Keratinocyte (primary cell): Measurements from ENCODE around the gene DCTN1. TPM values are rescaled to one million over a fixed set of nuclear protein-coding genes. Genes with fewer than 3 reads are reported as not detected.

Experiments
- DNase-seq: peaks from one replicate; pipeline ENCODE4 v3.0.0-alpha.2; 2011; ENCODE audit warnings: low read depth, missing footprints, low spot score
- FAIRE-seq: peaks from 2 replicates; lab custom pipeline; 2011; peaks lifted over from hg19 to GRCh38; lab: Jason Lieb, UNC
- H2AFZ ChIP-seq: 2 replicates; pipeline ENCODE4 v1.6.0; 2012; ENCODE audit warnings: low read length, control low read depth, inconsistent platforms; ENCODE audit not compliant: control insufficient read depth
- H3K27ac ChIP-seq: 2 replicates; pipeline ENCODE4 v1.5.1; 2011; ENCODE audit warnings: low read length; ENCODE audit not compliant: control insufficient read depth, insufficient read depth
- H3K27me3 ChIP-seq: 3 replicates; pipeline ENCODE4 v1.6.0; 2011; ENCODE audit warnings: low read length; ENCODE audit not compliant: control insufficient read depth, insufficient read depth; ENCODE audit errors: extremely low read depth
- H3K36me3 ChIP-seq, 2 experiments: 2 replicates in 1 of 2; 3 replicates in 1 of 2; pipeline ENCODE4 v1.5.1; 2011; ENCODE audit warnings: low read length in 2 of 2, mild to moderate bottlenecking in 1 of 2; ENCODE audit not compliant: control insufficient read depth in 2 of 2, insufficient read depth in 2 of 2; ENCODE audit errors: extremely low read depth in 1 of 2
- H3K4me1 ChIP-seq: 3 replicates; pipeline ENCODE4 v1.5.1; 2011; ENCODE audit warnings: low read length; ENCODE audit not compliant: control insufficient read depth, insufficient read depth; ENCODE audit errors: extremely low read depth
- H3K4me2 ChIP-seq: 3 replicates; pipeline ENCODE4 v1.6.0; 2011; ENCODE audit warnings: low read depth, low read length; ENCODE audit not compliant: control insufficient read depth, insufficient read depth; ENCODE audit errors: extremely low read depth
- H3K4me3 ChIP-seq, 3 experiments: fragments of 200-600 bp in 1 of 3; sonication (generic) in 1 of 3; 2 replicates in 2 of 3; 3 replicates in 1 of 3; pipeline ENCODE4 v1.5.1; 2011 to 2016; ENCODE audit warnings: low read length in 3 of 3, mild to moderate bottlenecking in 3 of 3, control low read depth in 2 of 3, inconsistent platforms in 1 of 3, low read depth in 1 of 3, mixed read lengths in 1 of 3, mixed run types in 1 of 3, moderate library complexity in 1 of 3; ENCODE audit not compliant: control insufficient read depth in 2 of 3, insufficient read depth in 2 of 3; ENCODE audit errors: extremely low read depth in 1 of 3
- H3K79me2 ChIP-seq: 2 replicates; pipeline ENCODE4 v1.6.0; 2012; ENCODE audit warnings: low read length; ENCODE audit not compliant: control insufficient read depth, insufficient read depth
- H3K9ac ChIP-seq: 3 replicates; pipeline ENCODE4 v1.6.0; 2011; ENCODE audit warnings: low read length; ENCODE audit not compliant: control insufficient read depth, insufficient read depth; ENCODE audit errors: extremely low read depth
- H3K9me1 ChIP-seq: 3 replicates; pipeline ENCODE4 v1.6.0; 2011; ENCODE audit warnings: low read length; ENCODE audit not compliant: control insufficient read depth, insufficient read depth; ENCODE audit errors: extremely low read depth
- H3K9me3 ChIP-seq: 2 replicates; pipeline ENCODE4 v1.5.1; 2012; ENCODE audit warnings: low read depth, low read length; ENCODE audit not compliant: control insufficient read depth
- H4K20me1 ChIP-seq: 3 replicates; pipeline ENCODE4 v1.6.0; 2011; ENCODE audit warnings: low read length; ENCODE audit not compliant: control insufficient read depth, insufficient read depth; ENCODE audit errors: extremely low read depth
- EZH2 ChIP-seq: IDR thresholded peaks from one replicate; pipeline ENCODE4 v1.6.1; 2012; ENCODE audit warnings: inconsistent platforms, mild to moderate bottlenecking, low read length, moderate library complexity
- dilution Hi-C: fragments of 300-500 bp; cut with MboI; formaldehyde crosslinking; loops from one replicate; pipeline ENCODE4 v1.7.0; 2020; ENCODE audit warnings: low sequenced_read_pairs; ENCODE audit not compliant: extremely low pct_ligation_motif_present
- polyA plus RNA-seq, 5 experiments: library from polyadenylated mRNA; depleted of rRNA in 3 of 5; stranded (reverse) in 3 of 5; stranded (forward) in 1 of 5; unstranded in 1 of 5; fragments of >200 nt; gene quantifications; 1 replicate in 1 of 5; 2 replicates in 3 of 5; 3 replicates in 1 of 5; pipeline versions ENCODE4 v1.2.1 to v1.2.3, GENCODE V29; 2011 to 2012; ENCODE audit warnings: missing spikeins in 2 of 5, low read depth in 1 of 5, low replicate concordance in 1 of 5
- TF ChIP-seq, protein P1 (sequence below), 3 experiments: IDR thresholded peaks in 1 of 3; conservative IDR thresholded peaks in 1 of 3; optimal IDR thresholded peaks in 1 of 3; 2 replicates in 2 of 3; 3 replicates in 1 of 3; pipeline versions ENCODE3 to v1.5.1; 2011; ENCODE audit warnings: low read length in 3 of 3, mild to moderate bottlenecking in 3 of 3, moderate library complexity in 2 of 3, control low read depth in 1 of 3, inconsistent platforms in 1 of 3; ENCODE audit not compliant: insufficient read depth in 2 of 3; ENCODE audit errors: extremely low read depth in 1 of 3

The DCTN1 gene
- polyA plus RNA-seq, 1 donor (not counting 4 experiments of a cell fraction or from before 2014, with no cell fraction given), result 110 TPM

DNA sequence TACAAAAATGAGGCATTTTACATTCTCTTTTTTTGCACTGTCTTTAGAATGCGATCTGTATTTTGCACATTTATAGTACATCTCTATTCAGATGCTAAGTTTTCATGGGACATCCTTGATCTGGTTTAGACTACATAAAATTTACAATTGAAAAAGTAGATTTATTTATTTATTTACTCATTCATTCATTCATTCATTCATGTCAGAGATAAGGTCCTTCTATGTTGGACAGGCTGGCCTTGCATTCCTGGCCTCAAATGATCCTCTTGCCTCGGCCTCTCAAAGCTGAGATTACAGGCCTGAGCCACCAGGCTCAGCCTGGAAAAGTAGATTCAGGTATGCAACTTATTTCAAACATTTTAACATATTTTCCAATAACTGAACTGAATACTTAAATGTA, 16.0 kb upstream of the DCTN1 start:
- no peak overlapping the region for H2AFZ ChIP-seq
- dilution Hi-C loops, result no loop called here
- no peaks in the 10 kb centered on the region for H4K20me1 ChIP-seq
- no peak for FAIRE-seq
- no peak overlapping the region for H3K4me2 ChIP-seq
- TF ChIP-seq, protein P1, sequence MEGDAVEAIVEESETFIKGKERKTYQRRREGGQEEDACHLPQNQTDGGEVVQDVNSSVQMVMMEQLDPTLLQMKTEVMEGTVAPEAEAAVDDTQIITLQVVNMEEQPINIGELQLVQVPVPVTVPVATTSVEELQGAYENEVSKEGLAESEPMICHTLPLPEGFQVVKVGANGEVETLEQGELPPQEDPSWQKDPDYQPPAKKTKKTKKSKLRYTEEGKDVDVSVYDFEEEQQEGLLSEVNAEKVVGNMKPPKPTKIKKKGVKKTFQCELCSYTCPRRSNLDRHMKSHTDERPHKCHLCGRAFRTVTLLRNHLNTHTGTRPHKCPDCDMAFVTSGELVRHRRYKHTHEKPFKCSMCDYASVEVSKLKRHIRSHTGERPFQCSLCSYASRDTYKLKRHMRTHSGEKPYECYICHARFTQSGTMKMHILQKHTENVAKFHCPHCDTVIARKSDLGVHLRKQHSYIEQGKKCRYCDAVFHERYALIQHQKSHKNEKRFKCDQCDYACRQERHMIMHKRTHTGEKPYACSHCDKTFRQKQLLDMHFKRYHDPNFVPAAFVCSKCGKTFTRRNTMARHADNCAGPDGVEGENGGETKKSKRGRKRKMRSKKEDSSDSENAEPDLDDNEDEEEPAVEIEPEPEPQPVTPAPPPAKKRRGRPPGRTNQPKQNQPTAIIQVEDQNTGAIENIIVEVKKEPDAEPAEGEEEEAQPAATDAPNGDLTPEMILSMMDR (optimal IDR thresholded peaks at IDR 0.05 in 1 of 3, IDR thresholded peaks at IDR 0.05 in 1 of 3, conservative IDR thresholded peaks at IDR 0.05 in 1 of 3; ENCODE audit: extremely low read depth in 1 of 3, insufficient read depth in 2 of 3, low read length in 3 of 3), result no peak
- no peak for TF ChIP-seq EZH2
- H3K9me1 ChIP-seq, result no peaks in the 10 kb centered on the region
- H3K9me3 ChIP-seq, result no peaks in the 10 kb centered on the region
- no peak for DNase-seq
- H3K27ac ChIP-seq, result no peak overlapping the region
- no peak overlapping the region for H3K4me3 ChIP-seq
- H3K79me2 ChIP-seq, result peaks cover 5% of the 10 kb centered on the region
- no peaks in the 10 kb centered on the region for H3K27me3 ChIP-seq
- no peaks in the 10 kb centered on the region for H3K36me3 ChIP-seq
- H3K4me1 ChIP-seq, result peaks cover 3% of the 10 kb centered on the region
- no peak overlapping the region for H3K9ac ChIP-seq

DNA sequence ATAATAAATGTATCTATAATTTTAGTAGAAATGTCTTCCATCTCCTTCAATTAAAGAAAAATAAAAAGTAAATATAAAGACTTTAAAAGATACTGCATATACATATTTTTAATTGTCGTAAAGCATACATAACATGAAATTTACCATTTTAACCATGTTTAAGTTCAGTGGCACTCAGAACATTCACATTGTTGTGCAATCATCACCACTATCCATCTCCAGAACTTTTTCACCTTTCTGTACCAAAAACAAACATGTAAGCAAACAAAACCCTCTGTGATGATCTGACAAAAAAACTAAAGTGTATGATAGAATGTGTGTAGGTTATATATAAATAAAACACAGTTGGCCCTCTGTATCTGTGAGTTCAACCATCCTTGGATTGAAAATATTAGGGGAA, 13.4 kb upstream of the DCTN1 start:
- no peaks in the 10 kb centered on the region for H3K9me1 ChIP-seq
- no peak overlapping the region for H3K9ac ChIP-seq
- no peak overlapping the region for H3K4me2 ChIP-seq
- dilution Hi-C loops, result no loop called here
- no peaks in the 10 kb centered on the region for H3K9me3 ChIP-seq
- H3K4me3 ChIP-seq, result no peak overlapping the region
- FAIRE-seq, result no peak
- peaks cover 12% of the 10 kb centered on the region for H3K4me1 ChIP-seq
- H3K36me3 ChIP-seq, result peaks cover 0 to 6% of the 10 kb centered on the region in 2 experiments
- H3K27me3 ChIP-seq, result no peaks in the 10 kb centered on the region
- no peak for TF ChIP-seq EZH2
- TF ChIP-seq, protein P1 (optimal IDR thresholded peaks at IDR 0.05 in 1 of 3, IDR thresholded peaks at IDR 0.05 in 1 of 3, conservative IDR thresholded peaks at IDR 0.05 in 1 of 3; ENCODE audit: extremely low read depth in 1 of 3, insufficient read depth in 2 of 3, low read length in 3 of 3), result no peak
- peaks cover 31% of the 10 kb centered on the region for H3K79me2 ChIP-seq
- no peak for DNase-seq
- H4K20me1 ChIP-seq, result no peaks in the 10 kb centered on the region
- H3K27ac ChIP-seq, result no peak overlapping the region
- H2AFZ ChIP-seq, result no peak overlapping the region
